GM19395 (cell line): ENCODE results near the gene FXYD4.
"Not testable (repeated sequence)": the region's sequence is repeated elsewhere in the genome, so short reads cannot be mapped to it uniquely, and the experiment has no call there.

Experiments used
- ATAC-seq: cut with Tn5 transposase; IDR thresholded peaks from one replicate; pipeline ENCODE4 v1.9.1; 2021; ENCODE audit warnings: mild to moderate bottlenecking, moderate library complexity; ENCODE audit not compliant: unreplicated experiment

Gene FXYD4

GRCh38 chr10:43410345-43410744, 38.9 kb downstream of the FXYD4 start:
- ATAC-seq, result no peak

- no peak for ATAC-seq
These were observed 40.1 kb downstream of the FXYD4 start for GRCh38 chr10:43411536-43411935.

GRCh38 chr10:43415544-43415943, 44.1 kb downstream of the FXYD4 start:
- no peak for ATAC-seq

- ATAC-seq, result peak; percentile 22
These were observed 46.7 kb downstream of the FXYD4 start for GRCh38 chr10:43417950-43418768.

- no peak for ATAC-seq
These were observed 48.5 kb downstream of the FXYD4 start for GRCh38 chr10:43419997-43420368.

GRCh38 chr10:43420369-43421200, 49.1 kb downstream of the FXYD4 start:
- ATAC-seq, result peak; percentile 84

GRCh38 chr10:43421201-43421507, 49.7 kb downstream of the FXYD4 start:
- ATAC-seq, result peak; percentile 11

GRCh38 chr10:43421519-43421918, 50.1 kb downstream of the FXYD4 start:
- ATAC-seq, result no peak

GRCh38 chr10:43421944-43422343, 50.5 kb downstream of the FXYD4 start:
- not testable (repeated sequence) for ATAC-seq

GRCh38 chr10:43424416-43424815, 53.0 kb downstream of the FXYD4 start:
- no peak for ATAC-seq
